ENCODE results near the gene DPH6. TPM values are rescaled to one million over a fixed set of nuclear protein-coding genes. Genes with fewer than 3 reads are reported as not detected.

DPH6 gene
- polyA plus RNA-seq, 1 experiment, result 11.8 TPM

- ChIA-PET CTCF (no interaction called here), POLR2A (interaction anchor here (1.9 kb wide), 1 partner anchor 11 kb away, joined by 7 read pairs; no protein-coding TSS in a partner anchor)
- Histone ChIP-seq H3K27ac (ENCODE audit: low read depth, low read length) (no peak overlapping the region), H3K4me3 (ENCODE audit: low read depth, low read length) (peak overlapping the region; percentile 63), H3K9me3 (ENCODE audit: control insufficient read depth, insufficient read depth, low read length) (no peaks in the 10 kb centered on the region), H3K27me3 (ENCODE audit: control insufficient read depth, insufficient read depth, low read length) (no peaks in the 10 kb centered on the region)
- TF ChIP-seq CTCF (IDR thresholded peaks at IDR 0.05; ENCODE audit: low read depth, low read length), result no peak
- no peak for DNase-seq (ENCODE audit: low read depth, low spot score)
Measured at GRCh38 chr15:35546511-35547381, 781 bp upstream of the DPH6 start.

GRCh38 chr15:35545316-35545823 is 595 bp downstream of the DPH6 start:
- no peak for TF ChIP-seq CTCF (IDR thresholded peaks at IDR 0.05; ENCODE audit: low read depth, low read length)
- Histone ChIP-seq H3K27me3 (ENCODE audit: control insufficient read depth, insufficient read depth, low read length) (no peaks in the 10 kb centered on the region), H3K4me3 (ENCODE audit: low read depth, low read length) (peak overlapping the region; percentile 63), H3K9me3 (ENCODE audit: control insufficient read depth, insufficient read depth, low read length) (no peaks in the 10 kb centered on the region), H3K27ac (ENCODE audit: low read depth, low read length) (peak overlapping the region; percentile 98)
- DNase-seq (ENCODE audit: low read depth, low spot score), result peak; percentile 24
- ChIA-PET CTCF (no interaction called here), POLR2A (interaction anchor here (0.6 to 1.9 kb wide), 3 partner anchors 12 to 525 kb away, joined by 3 to 7 read pairs (median 4); no protein-coding TSS in a partner anchor)

GRCh38 chr15:35540885-35541284 is 5.1 kb downstream of the DPH6 start:
- peak; percentile 50 for DNase-seq (ENCODE audit: low read depth, low spot score)
- Histone ChIP-seq H3K9me3 (ENCODE audit: control insufficient read depth, insufficient read depth, low read length) (no peaks in the 10 kb centered on the region), H3K4me3 (ENCODE audit: low read depth, low read length) (no peak overlapping the region), H3K27ac (ENCODE audit: low read depth, low read length) (no peak overlapping the region), H3K27me3 (ENCODE audit: control insufficient read depth, insufficient read depth, low read length) (no peaks in the 10 kb centered on the region)
- 0 out of 2 replicates have a peak, but pooled peaks have one; percentile 5 for TF ChIP-seq CTCF (IDR thresholded peaks at IDR 0.05; ENCODE audit: low read depth, low read length)
- POLR2A ChIA-PET, result no interaction called here
- CTCF ChIA-PET, result interaction anchor here (1.8 kb wide), 1 partner anchor 252 kb away, joined by 9 read pairs; no protein-coding TSS in a partner anchor

GRCh38 chr15:35540021-35540420 is 5.9 kb downstream of the DPH6 start:
- Histone ChIP-seq H3K27ac (ENCODE audit: low read depth, low read length) (no peak overlapping the region), H3K27me3 (ENCODE audit: control insufficient read depth, insufficient read depth, low read length) (no peaks in the 10 kb centered on the region), H3K9me3 (ENCODE audit: control insufficient read depth, insufficient read depth, low read length) (no peaks in the 10 kb centered on the region), H3K4me3 (ENCODE audit: low read depth, low read length) (no peak overlapping the region)
- no peak for TF ChIP-seq CTCF (IDR thresholded peaks at IDR 0.05; ENCODE audit: low read depth, low read length)
- POLR2A ChIA-PET, result no interaction called here
- CTCF ChIA-PET, result interaction anchor here (1.8 kb wide), 1 partner anchor 251 kb away, joined by 9 read pairs; no protein-coding TSS in a partner anchor
- no peak for DNase-seq (ENCODE audit: low read depth, low spot score)

- H3K4me3 ChIP-seq (ENCODE audit: low read depth, low read length), result no peak overlapping the region
- no peak overlapping the region for H3K27ac ChIP-seq (ENCODE audit: low read depth, low read length)
- CTCF ChIA-PET, result no interaction called here
- no peaks in the 10 kb centered on the region for H3K9me3 ChIP-seq (ENCODE audit: control insufficient read depth, insufficient read depth, low read length)
- TF ChIP-seq CTCF (IDR thresholded peaks at IDR 0.05; ENCODE audit: low read depth, low read length), result no peak
- POLR2A ChIA-PET, result no interaction called here
- no peaks in the 10 kb centered on the region for H3K27me3 ChIP-seq (ENCODE audit: control insufficient read depth, insufficient read depth, low read length)
- DNase-seq (ENCODE audit: low read depth, low spot score), result no peak
Measured at GRCh38 chr15:35535365-35535916, 10.5 kb downstream of the DPH6 start.

Data from AG04450 (cell line).